ENCODE results near the gene RASSF4.

- no peak for TF ChIP-seq CTCF (IDR thresholded peaks at IDR 0.05; ENCODE audit: insufficient read depth, low read depth, low read length)
- no peak for TF ChIP-seq EZH2 (IDR thresholded peaks at IDR 0.05; ENCODE audit: insufficient read depth, low read length)
These were observed 47.7 kb upstream of the RASSF4 start for GRCh38 chr10:44911951-44912350.

Measured in astrocyte (in vitro differentiated cells and primary cell).